ENCODE data around the gene NAV2. TPM values are rescaled to one million over a fixed set of nuclear protein-coding genes. Genes with fewer than 3 reads are reported as not detected.

Gene NAV2
- polyA plus RNA-seq, 1 donor (not counting 4 experiments of a cell fraction or from before 2014, with no cell fraction given), result 4.0 TPM

- Histone ChIP-seq H3K27ac (ENCODE audit: control insufficient read depth, insufficient read depth, low read length) (no peak overlapping the region), H3K4me1 (ENCODE audit: control insufficient read depth, extremely low read depth, insufficient read depth, low read length) (no peaks in the 10 kb centered on the region), H2AFZ (ENCODE audit: control insufficient read depth, low read length) (no peak overlapping the region), H3K9me1 (ENCODE audit: control insufficient read depth, extremely low read depth, insufficient read depth, low read length) (no peaks in the 10 kb centered on the region), H4K20me1 (ENCODE audit: control insufficient read depth, extremely low read depth, insufficient read depth, low read length) (no peaks in the 10 kb centered on the region), H3K4me3 (ENCODE audit: control insufficient read depth in 2 of 3, extremely low read depth in 1 of 3, insufficient read depth in 2 of 3, low read depth in 1 of 3, low read length in 3 of 3) (no peak overlapping the region), H3K9me3 (ENCODE audit: control insufficient read depth, low read depth, low read length) (no peaks in the 10 kb centered on the region), H3K36me3 (ENCODE audit: control insufficient read depth in 2 of 2, extremely low read depth in 1 of 2, insufficient read depth in 2 of 2, low read length in 2 of 2) (no peaks in the 10 kb centered on the region), H3K4me2 (ENCODE audit: control insufficient read depth, extremely low read depth, insufficient read depth, low read depth, low read length) (no peak overlapping the region), H3K79me2 (ENCODE audit: control insufficient read depth, insufficient read depth, low read length) (no peaks in the 10 kb centered on the region), H3K27me3 (ENCODE audit: control insufficient read depth, extremely low read depth, insufficient read depth, low read length) (no peaks in the 10 kb centered on the region), H3K9ac (ENCODE audit: control insufficient read depth, extremely low read depth, insufficient read depth, low read length) (no peak overlapping the region)
- TF ChIP-seq CTCF (optimal IDR thresholded peaks at IDR 0.05 in 1 of 3, IDR thresholded peaks at IDR 0.05 in 1 of 3, conservative IDR thresholded peaks at IDR 0.05 in 1 of 3; ENCODE audit: extremely low read depth in 1 of 3, insufficient read depth in 2 of 3, low read length in 3 of 3) (no peak), EZH2 (IDR thresholded peaks at IDR 0.05; ENCODE audit: low read length) (no peak)
- DNase-seq (ENCODE audit: low read depth, low spot score), result no peak
- no peak for FAIRE-seq
- dilution Hi-C loops (cut with MboI; ENCODE audit: extremely low pct_ligation_motif_present, low sequenced_read_pairs), result no loop called here
These were observed 90.9 kb downstream of the NAV2 start for GRCh38 chr11:19803506-19803998.

- Histone ChIP-seq H3K9me1 (ENCODE audit: control insufficient read depth, extremely low read depth, insufficient read depth, low read length) (no peaks in the 10 kb centered on the region), H3K9me3 (ENCODE audit: control insufficient read depth, low read depth, low read length) (no peaks in the 10 kb centered on the region), H3K4me1 (ENCODE audit: control insufficient read depth, extremely low read depth, insufficient read depth, low read length) (no peaks in the 10 kb centered on the region), H3K27ac (ENCODE audit: control insufficient read depth, insufficient read depth, low read length) (no peak overlapping the region), H3K27me3 (ENCODE audit: control insufficient read depth, extremely low read depth, insufficient read depth, low read length) (no peaks in the 10 kb centered on the region), H3K79me2 (ENCODE audit: control insufficient read depth, insufficient read depth, low read length) (no peaks in the 10 kb centered on the region), H3K4me3 (ENCODE audit: control insufficient read depth in 2 of 3, extremely low read depth in 1 of 3, insufficient read depth in 2 of 3, low read depth in 1 of 3, low read length in 3 of 3) (no peak overlapping the region), H3K9ac (ENCODE audit: control insufficient read depth, extremely low read depth, insufficient read depth, low read length) (no peak overlapping the region), H3K4me2 (ENCODE audit: control insufficient read depth, extremely low read depth, insufficient read depth, low read depth, low read length) (no peak overlapping the region), H4K20me1 (ENCODE audit: control insufficient read depth, extremely low read depth, insufficient read depth, low read length) (no peaks in the 10 kb centered on the region), H3K36me3 (ENCODE audit: control insufficient read depth in 2 of 2, extremely low read depth in 1 of 2, insufficient read depth in 2 of 2, low read length in 2 of 2) (no peaks in the 10 kb centered on the region), H2AFZ (ENCODE audit: control insufficient read depth, low read length) (no peak overlapping the region)
- DNase-seq (ENCODE audit: low read depth, low spot score), result no peak
- no peak for FAIRE-seq
- dilution Hi-C loops (cut with MboI; ENCODE audit: extremely low pct_ligation_motif_present, low sequenced_read_pairs), result no loop called here
- TF ChIP-seq CTCF (optimal IDR thresholded peaks at IDR 0.05 in 1 of 3, IDR thresholded peaks at IDR 0.05 in 1 of 3, conservative IDR thresholded peaks at IDR 0.05 in 1 of 3; ENCODE audit: extremely low read depth in 1 of 3, insufficient read depth in 2 of 3, low read length in 3 of 3), result no peak
- no peak for TF ChIP-seq EZH2 (IDR thresholded peaks at IDR 0.05; ENCODE audit: low read length)
These were observed 92.7 kb downstream of the NAV2 start for GRCh38 chr11:19805376-19805775.
